ENCODE measurements around the gene SLC26A9. TPM values are rescaled to one million over a fixed set of nuclear protein-coding genes. Genes with fewer than 3 reads are reported as not detected.

SLC26A9 gene
- total and polyA plus RNA-seq, 2 of the 4 experiments (the other 2 are of a cell fraction): not detected

DNA sequence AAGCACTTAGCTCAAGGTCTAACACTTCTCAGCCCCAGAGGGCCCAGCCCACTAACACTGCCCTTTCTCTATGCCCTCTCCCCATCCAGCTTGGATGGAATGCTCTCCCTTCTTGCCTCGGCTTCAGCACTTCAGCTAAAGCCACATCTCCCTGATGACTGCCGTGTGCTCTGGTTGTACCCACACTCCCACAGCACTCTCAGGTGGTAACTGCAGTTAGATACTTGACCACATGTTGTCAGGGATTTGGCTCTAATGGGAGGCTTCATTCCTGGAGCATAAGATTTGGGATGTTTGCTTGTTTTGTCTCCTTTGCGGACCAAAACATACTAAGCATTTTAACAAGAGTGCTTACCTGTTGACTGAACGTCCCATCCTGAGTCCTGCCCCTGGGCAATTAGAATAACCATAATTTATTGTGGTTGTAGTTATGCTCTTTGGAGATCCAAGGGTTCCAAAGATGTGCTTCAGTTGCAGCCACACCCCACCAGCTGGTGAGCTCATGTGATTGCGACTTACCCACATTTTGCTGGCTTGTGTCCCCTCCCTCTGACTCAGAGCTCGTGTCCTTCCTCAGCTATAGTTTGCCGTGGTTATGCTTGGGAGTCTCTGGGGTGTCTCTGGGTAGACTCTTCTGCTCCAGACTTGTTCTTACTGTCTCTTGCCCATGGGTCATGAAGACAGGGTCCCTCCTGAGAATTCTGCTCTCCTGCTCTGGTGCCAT lies 7.7 kb upstream of the SLC26A9 start:
- Histone ChIP-seq H4K8ac (ENCODE audit: low read depth in 2 of 2, low read length in 2 of 2) (no peak overlapping the region), H3K4me1 (ENCODE audit: control insufficient read depth, insufficient read depth, low read length) (no peaks in the 10 kb centered on the region), H2AFZ (replicated peaks; ENCODE audit: low read length, poor library complexity) (peak overlapping the region; percentile 23), H4K20me1 (ENCODE audit: insufficient read depth, low read length) (no peaks in the 10 kb centered on the region), H2BK120ac (ENCODE audit: low read depth, low read length) (no peak overlapping the region), H3K18ac (ENCODE audit: low read depth, low read length) (no peak overlapping the region), H3K36me3 (ENCODE audit: control insufficient read depth, insufficient read depth, low read length) (no peaks in the 10 kb centered on the region), H2BK15ac (ENCODE audit: low read depth, low read length) (no peak overlapping the region), H2AK9ac (replicated peaks; ENCODE audit: low read depth, low read length, poor library complexity) (no peak overlapping the region), H2AK5ac (ENCODE audit: low read depth, low read length) (no peak overlapping the region), H2BK5ac (ENCODE audit: low read depth, low read length, poor library complexity, severe bottlenecking) (no peak overlapping the region), H3K9ac (ENCODE audit: low read depth, low read length) (no peak overlapping the region), H3K56ac (ENCODE audit: extremely low read depth, insufficient read depth, low read length) (no peak overlapping the region), H3K4me3 (ENCODE audit: insufficient read depth, low read depth, low read length) (no peak overlapping the region), H3K27ac (ENCODE audit: insufficient read depth, low read length) (no peak overlapping the region), H3K27me3 (ENCODE audit: control insufficient read depth, insufficient read depth, low read length) (peaks cover 59% of the 10 kb centered on the region), H3K9me3 (ENCODE audit: control insufficient read depth, insufficient read depth, low read length) (no peaks in the 10 kb centered on the region), H4K91ac (ENCODE audit: insufficient read depth, low read depth, low read length) (no peak overlapping the region), H3K4me2 (ENCODE audit: low read depth, low read length) (no peak overlapping the region), H3K23ac (ENCODE audit: low read depth, low read length) (no peak overlapping the region), H3K79me1 (ENCODE audit: low read depth in 1 of 2, low read length in 2 of 2) (no peaks in the 10 kb centered on the region), H4K5ac (ENCODE audit: low read depth, low read length) (no peak overlapping the region), H3K4ac (ENCODE audit: low read depth, low read length) (no peak overlapping the region), H3K9me1 (ENCODE audit: insufficient read depth, low read length) (peaks cover 3% of the 10 kb centered on the region; the same call in 1 of the 2 replicates), H2BK20ac (ENCODE audit: low read depth, low read length) (no peak overlapping the region), H3K14ac (replicated peaks; ENCODE audit: low read depth, low read length) (no peak overlapping the region)
- BruUV-seq (replicated peaks): no TSS peak
- dilution Hi-C loops (cut with HindIII; ENCODE audit: low sequenced_read_pairs, unreplicated experiment) (no loop called here), in situ Hi-C loops (cut with MboI; ENCODE audit: low sequenced_read_pairs) (no loop called here), intact Hi-C loops (cut with micrococcal nuclease) (no loop called here)
- ChIA-PET CTCF (interaction anchor here (0.5 to 1.5 kb wide), 4 partner anchors 26 to 56 kb away, joined by 3 to 5 read pairs (median 4); no protein-coding TSS in a partner anchor), POLR2A (ENCODE audit: unreplicated experiment) (no interaction called here)
- WGBS, 2 experiments (ENCODE audit: extremely low coverage in 2 of 2, insufficient read length in 1 of 2): 83% methylated on average over 1 of the region's 7 CpGs; no CpG with 5 or more reads in 1 of the 2 experiments
- TF ChIP-seq CEBPB (IDR thresholded peaks at IDR 0.05; ENCODE audit: low read depth, low read length) (peak; percentile 16; the same call in 1 of the 2 replicates), RFX5 (IDR thresholded peaks at IDR 0.05; ENCODE audit: low read depth, low read length) (no peak)
- ATAC-seq (ENCODE audit: low read depth) (peak; percentile 14; the same call in 1 of the 2 replicates), DNase-seq (peak; percentile 35)
